ENCODE data around the gene CACNA1C.

CACNA1C gene

DNA sequence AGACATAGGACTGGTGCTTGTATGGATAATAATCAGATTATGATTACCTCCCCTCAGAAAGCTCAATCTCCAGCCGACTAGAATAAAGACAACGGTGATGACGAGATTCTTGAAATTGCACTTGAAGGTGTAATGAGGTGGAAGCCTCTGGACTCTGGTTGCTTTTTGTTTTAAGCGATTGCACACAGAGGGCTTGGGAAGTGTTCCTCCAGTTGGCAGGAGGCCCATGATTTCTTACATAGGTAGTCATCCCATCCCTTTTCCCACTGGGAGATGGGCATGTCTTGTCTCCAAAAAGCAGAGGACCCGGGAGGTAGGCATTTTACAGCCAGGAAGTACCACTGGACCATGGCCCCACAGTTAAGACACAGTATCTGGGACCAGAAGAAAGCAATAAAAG lies 576.3 kb downstream of the CACNA1C start:
- 0 out of 2 replicates have a peak, but pooled peaks cover 4% of the 10 kb centered on the region for H3K27me3 ChIP-seq (ENCODE audit: insufficient read depth, low read depth)
- no peak overlapping the region for H2AFZ ChIP-seq (ENCODE audit: low read depth)
- H3K9ac ChIP-seq: no peak overlapping the region
- H4K20me1 ChIP-seq (ENCODE audit: insufficient read depth): no peaks in the 10 kb centered on the region
- H3K27ac ChIP-seq: no peak overlapping the region
- H3K36me3 ChIP-seq (ENCODE audit: insufficient read depth): no peaks in the 10 kb centered on the region
- H3K4me3 ChIP-seq (IDR thresholded peaks at IDR 0.05; ENCODE audit: insufficient read depth, low read depth, low read length): no peak overlapping the region
- no peaks in the 10 kb centered on the region for H3K4me1 ChIP-seq (ENCODE audit: low read depth, poor library complexity, severe bottlenecking)
- TF ChIP-seq, protein P1, sequence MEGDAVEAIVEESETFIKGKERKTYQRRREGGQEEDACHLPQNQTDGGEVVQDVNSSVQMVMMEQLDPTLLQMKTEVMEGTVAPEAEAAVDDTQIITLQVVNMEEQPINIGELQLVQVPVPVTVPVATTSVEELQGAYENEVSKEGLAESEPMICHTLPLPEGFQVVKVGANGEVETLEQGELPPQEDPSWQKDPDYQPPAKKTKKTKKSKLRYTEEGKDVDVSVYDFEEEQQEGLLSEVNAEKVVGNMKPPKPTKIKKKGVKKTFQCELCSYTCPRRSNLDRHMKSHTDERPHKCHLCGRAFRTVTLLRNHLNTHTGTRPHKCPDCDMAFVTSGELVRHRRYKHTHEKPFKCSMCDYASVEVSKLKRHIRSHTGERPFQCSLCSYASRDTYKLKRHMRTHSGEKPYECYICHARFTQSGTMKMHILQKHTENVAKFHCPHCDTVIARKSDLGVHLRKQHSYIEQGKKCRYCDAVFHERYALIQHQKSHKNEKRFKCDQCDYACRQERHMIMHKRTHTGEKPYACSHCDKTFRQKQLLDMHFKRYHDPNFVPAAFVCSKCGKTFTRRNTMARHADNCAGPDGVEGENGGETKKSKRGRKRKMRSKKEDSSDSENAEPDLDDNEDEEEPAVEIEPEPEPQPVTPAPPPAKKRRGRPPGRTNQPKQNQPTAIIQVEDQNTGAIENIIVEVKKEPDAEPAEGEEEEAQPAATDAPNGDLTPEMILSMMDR (conservative IDR thresholded peaks at IDR 0.05; ENCODE audit: low read depth, low read length): no peak
- H3K4me2 ChIP-seq: no peak overlapping the region
- H3K79me2 ChIP-seq (ENCODE audit: insufficient read depth, low read depth): no peaks in the 10 kb centered on the region

DNA sequence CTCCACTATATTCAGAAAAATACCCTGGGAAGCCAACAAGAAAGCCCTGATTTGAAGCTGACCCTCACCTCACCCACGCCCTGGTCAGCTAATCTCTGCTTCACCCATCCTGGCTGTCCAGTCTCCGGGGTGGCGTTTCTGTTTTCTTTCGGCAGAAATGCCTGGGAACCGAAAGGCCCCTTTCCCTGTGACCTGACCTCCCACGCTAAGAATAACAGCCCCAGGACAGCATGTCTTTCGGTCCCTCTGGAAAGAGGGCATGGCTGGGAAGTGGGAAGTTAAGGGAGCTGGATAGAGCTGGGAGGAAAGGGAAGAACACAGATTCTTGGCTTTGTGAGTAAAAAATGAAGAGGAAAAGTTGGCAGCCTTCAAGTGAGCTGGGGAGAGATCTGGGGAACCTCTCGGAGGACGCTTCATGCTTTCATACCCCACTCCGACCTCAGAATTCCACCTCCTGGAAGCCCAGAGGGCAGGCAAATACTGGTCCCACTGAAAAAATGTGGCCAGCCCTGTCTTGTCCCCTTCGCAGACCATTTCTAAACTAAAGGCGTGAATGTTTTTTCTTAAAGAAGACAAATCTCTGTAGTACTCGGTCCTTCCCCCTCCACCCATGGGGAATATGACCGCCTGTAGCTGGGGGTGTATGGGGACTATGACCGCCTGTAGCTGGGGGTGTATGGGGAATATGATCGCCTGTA lies 579.0 kb downstream of the CACNA1C start:
- TF ChIP-seq, protein P1 (conservative IDR thresholded peaks at IDR 0.05; ENCODE audit: low read depth, low read length): no peak

DNA sequence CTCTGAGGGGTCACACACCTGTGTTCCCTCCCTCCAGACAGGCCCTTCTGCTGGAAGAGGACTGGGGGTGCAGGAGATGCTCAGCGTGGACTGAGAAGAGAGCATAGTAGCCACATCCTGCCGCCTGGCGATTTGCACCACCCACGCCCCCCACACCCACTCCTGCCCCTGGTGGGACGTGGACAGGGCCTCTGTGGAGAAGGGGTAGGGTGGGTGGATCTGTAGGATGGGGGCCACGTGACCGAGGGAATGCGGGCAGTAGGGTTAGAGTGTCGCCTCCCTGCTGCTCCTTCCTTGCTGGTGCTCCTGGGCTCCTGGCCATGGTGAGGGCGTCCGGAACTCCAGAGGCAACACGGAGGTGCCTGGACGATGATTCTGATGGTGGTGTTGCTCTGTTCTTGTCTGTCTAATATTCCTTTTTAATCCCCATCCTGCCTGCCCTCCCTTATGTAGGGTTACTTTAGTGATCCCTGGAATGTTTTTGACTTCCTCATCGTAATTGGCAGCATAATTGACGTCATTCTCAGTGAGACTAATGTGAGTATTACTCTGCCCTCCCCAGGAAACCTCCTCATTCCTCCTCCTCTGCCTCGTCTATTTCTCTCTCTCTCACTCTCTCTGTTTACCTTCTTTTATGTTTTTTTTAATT lies 580.5 kb downstream of the CACNA1C start:
- Histone ChIP-seq H3K36me3 (ENCODE audit: insufficient read depth) (no peaks in the 10 kb centered on the region), H3K27me3 (ENCODE audit: insufficient read depth, low read depth) (0 out of 2 replicates have a peak, but pooled peaks cover 4% of the 10 kb centered on the region)

More for the DNA sequence above, 579.0 kb downstream of the CACNA1C start:
- Histone ChIP-seq H3K4me3 (IDR thresholded peaks at IDR 0.05; ENCODE audit: insufficient read depth, low read depth, low read length) (no peak overlapping the region), H3K27me3 (ENCODE audit: insufficient read depth, low read depth) (0 out of 2 replicates have a peak, but pooled peaks cover 4% of the 10 kb centered on the region), H3K4me2 (no peak overlapping the region), H3K79me2 (ENCODE audit: insufficient read depth, low read depth) (no peaks in the 10 kb centered on the region), H3K9ac (no peak overlapping the region), H4K20me1 (ENCODE audit: insufficient read depth) (no peaks in the 10 kb centered on the region), H2AFZ (ENCODE audit: low read depth) (no peak overlapping the region), H3K36me3 (ENCODE audit: insufficient read depth) (no peaks in the 10 kb centered on the region), H3K27ac (no peak overlapping the region), H3K4me1 (ENCODE audit: low read depth, poor library complexity, severe bottlenecking) (no peaks in the 10 kb centered on the region)

DNA sequence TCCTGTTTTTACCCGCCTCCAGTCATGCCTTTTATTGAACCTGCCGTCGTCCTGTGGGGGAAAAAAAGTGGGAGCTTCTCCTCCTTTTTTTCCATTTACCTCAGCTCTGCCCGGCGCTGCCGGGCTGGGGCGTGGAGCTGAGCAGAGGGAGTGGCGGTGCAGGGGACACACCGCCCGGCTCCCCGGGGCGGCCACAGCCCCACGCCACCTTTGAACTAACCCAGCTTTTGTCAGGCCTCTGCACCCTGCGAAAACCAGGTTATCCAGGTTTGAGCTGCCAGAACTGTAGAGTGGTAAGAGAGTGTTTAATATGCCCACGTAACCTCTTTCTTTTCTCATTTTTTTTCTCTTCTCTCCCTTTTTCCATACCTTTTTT lies 581.0 kb downstream of the CACNA1C start:
- H3K79me2 ChIP-seq (ENCODE audit: insufficient read depth, low read depth): no peaks in the 10 kb centered on the region
- H3K4me1 ChIP-seq (ENCODE audit: low read depth, poor library complexity, severe bottlenecking): no peaks in the 10 kb centered on the region
- H3K27ac ChIP-seq: no peak overlapping the region
- no peaks in the 10 kb centered on the region for H4K20me1 ChIP-seq (ENCODE audit: insufficient read depth)
- H3K27me3 ChIP-seq (ENCODE audit: insufficient read depth, low read depth): no peaks in the 10 kb centered on the region
- no peak overlapping the region for H2AFZ ChIP-seq (ENCODE audit: low read depth)
- no peak overlapping the region for H3K9ac ChIP-seq
- no peak overlapping the region for H3K4me2 ChIP-seq
- no peak overlapping the region for H3K4me3 ChIP-seq (IDR thresholded peaks at IDR 0.05; ENCODE audit: insufficient read depth, low read depth, low read length)
- no peaks in the 10 kb centered on the region for H3K36me3 ChIP-seq (ENCODE audit: insufficient read depth)
- TF ChIP-seq, protein P1 (conservative IDR thresholded peaks at IDR 0.05; ENCODE audit: low read depth, low read length): no peak

More for the DNA sequence above, 580.5 kb downstream of the CACNA1C start:
- Histone ChIP-seq H3K4me1 (ENCODE audit: low read depth, poor library complexity, severe bottlenecking) (no peaks in the 10 kb centered on the region), H3K4me2 (no peak overlapping the region), H3K9ac (no peak overlapping the region), H3K4me3 (IDR thresholded peaks at IDR 0.05; ENCODE audit: insufficient read depth, low read depth, low read length) (no peak overlapping the region), H3K79me2 (ENCODE audit: insufficient read depth, low read depth) (no peaks in the 10 kb centered on the region), H3K27ac (no peak overlapping the region), H4K20me1 (ENCODE audit: insufficient read depth) (no peaks in the 10 kb centered on the region), H2AFZ (ENCODE audit: low read depth) (no peak overlapping the region)
- TF ChIP-seq, protein P1 (conservative IDR thresholded peaks at IDR 0.05; ENCODE audit: low read depth, low read length): no peak
